GM18868 (cell line): ENCODE measurements around the gene EDEM2.
A peak's percentile ranks its signal among the peaks of the same experiment; 100 is the strongest.
"Not testable (repeated sequence)": the region's sequence is repeated elsewhere in the genome, so short reads cannot be mapped to it uniquely, and the experiment has no call there.

ENCODE experiments used
- ATAC-seq: cut with Tn5 transposase; IDR thresholded peaks from one replicate; pipeline ENCODE4 v1.9.1; 2021; ENCODE audit warnings: mild to moderate bottlenecking, moderate library complexity; ENCODE audit not compliant: unreplicated experiment

Gene EDEM2

DNA sequence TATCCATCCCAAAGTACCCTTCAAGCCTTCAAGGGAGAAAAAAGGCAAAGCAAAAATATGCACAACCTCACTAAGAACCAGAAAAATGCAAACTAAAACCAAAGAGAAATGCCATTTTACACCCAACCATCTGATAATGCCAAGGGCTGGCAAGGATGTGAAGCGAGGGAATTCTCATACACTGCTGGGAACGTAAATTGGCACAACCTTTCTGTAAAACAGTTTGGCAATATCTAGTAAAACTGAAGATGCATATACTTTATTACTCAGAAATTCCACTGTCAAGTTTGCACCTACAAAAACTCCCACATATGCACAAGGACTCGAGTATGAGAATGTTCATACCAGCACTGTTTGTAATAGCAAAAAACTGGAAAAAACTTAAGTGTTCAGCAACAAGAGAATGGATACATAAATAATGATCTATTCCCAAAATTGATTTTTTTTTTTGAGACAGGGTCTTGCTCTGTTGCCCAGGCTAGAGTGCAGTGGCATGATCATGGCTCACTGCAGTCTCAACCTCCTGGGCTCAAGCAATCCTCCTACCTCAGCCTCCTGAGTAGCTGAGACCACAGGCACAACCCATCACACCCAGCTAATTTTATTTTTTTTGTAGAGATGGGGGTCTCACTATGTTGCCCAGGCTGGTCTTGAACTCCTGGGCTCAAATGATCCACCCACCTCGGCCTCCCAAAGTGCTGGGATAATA is 21.7 kb upstream of the EDEM2 start:
- not testable (repeated sequence) for ATAC-seq

GRCh38 chr20:35167787-35168186 is 20.7 kb upstream of the EDEM2 start:
- no peak for ATAC-seq

GRCh38 chr20:35166242-35166830 is 19.2 kb upstream of the EDEM2 start:
- ATAC-seq, result no peak

DNA sequence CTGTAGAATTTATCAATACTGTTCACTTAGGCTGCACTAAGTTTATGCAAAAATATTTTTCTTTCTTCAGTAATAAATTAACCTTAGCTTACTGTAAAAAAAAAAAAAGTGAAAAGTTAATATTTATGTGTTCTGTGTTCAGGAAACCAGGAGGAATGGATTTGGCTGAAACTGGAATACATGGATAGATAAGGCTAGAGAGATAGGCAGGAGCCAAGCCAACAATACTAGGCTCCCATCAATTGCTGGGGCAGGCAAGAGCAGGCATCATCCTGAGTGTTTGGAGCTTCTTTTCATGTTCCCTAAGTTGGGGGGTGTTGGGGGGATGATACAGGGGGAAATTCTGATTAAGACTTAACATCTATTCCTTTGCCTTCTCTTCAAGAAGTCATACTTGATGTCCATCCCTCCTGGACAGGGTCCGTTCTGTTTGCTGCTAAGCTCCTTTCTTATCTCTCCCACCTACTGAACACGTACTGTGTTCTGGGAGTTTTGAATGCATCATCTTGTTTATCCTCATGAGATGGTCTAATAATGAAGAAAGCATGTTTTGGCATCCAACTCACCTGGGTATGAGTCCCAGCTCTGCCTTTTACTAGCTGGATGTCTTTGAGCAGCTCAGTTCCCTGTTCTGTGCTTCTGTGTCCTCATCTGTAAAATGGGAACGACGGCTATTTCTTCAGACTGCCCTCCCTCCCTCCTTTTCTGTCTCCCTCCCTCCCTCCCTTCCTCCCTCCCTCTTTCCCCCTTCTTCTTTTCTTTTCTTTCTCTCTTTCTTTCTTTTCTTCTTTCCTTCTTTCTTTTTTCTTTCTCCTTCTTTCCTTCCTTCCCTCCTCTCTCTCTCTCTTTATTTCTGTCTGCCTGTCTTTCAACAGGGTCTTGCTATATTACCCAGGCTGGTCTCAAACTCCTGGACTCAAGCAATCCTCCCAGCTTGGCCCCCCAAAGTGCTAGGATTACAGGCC is 18.4 kb upstream of the EDEM2 start:
- no peak for ATAC-seq

- ATAC-seq, result not testable (repeated sequence)
Observed at GRCh38 chr20:35164531-35164930, 17.4 kb upstream of the EDEM2 start.

DNA sequence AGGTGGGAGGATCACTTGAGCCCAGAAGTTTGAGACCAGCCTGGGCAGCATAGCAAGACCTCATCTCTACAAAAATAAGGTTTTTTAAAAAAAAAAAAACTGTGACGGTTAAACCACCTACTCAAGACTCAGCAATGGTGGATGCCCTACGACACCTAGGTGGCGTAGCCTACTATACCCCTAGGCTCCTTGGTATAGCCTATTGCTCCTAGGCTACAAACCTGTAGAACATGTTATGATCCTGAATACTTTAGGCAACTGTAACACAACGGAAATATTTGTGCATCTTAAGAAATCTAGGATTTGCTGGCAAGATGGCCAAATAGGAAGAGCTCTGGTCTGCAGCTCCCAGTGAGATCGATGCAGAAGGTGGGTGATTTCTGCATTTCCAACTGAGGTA is 13.2 kb upstream of the EDEM2 start:
- ATAC-seq, result not testable (repeated sequence)

DNA sequence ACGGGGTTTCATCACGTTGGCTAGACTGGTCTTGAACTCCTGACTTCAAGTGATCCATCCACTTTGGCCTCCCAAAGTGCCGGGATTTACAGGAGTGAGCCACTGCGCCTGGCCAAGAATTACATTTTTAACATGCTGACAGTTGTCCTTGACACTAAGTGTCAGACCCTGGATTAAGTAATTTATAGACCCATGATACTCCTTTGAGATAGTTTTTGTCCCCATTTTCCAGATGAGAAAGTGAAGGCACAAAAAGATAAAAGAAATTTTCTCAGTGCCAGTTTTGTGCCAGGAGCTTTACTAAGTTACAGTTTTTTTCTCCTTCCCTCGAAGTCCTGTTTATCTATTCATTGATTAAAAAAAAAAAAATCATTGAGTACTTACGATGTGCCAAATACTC is 9.8 kb upstream of the EDEM2 start:
- no peak for ATAC-seq

DNA sequence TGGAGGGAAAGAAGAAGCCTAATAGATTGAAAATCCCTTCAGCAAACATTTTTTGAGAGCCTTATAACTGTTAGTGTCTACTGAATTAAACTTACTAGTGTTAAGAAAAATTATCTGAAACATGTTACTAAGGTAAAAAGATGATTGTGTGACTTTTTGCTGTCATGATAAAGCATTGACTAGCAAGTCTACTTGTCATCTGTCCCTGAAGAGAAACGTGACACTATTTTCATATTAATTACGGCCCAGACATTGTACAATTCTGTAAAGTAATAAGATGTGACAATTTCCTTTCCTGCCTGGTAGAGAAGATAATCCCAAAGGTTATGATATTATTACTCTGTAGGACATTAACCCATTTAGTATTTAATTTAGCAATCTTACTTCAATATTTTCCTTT is 8.8 kb upstream of the EDEM2 start:
- no peak for ATAC-seq

- ATAC-seq, result no peak
Observed at GRCh38 chr20:35151736-35152135, 4.6 kb upstream of the EDEM2 start.

DNA sequence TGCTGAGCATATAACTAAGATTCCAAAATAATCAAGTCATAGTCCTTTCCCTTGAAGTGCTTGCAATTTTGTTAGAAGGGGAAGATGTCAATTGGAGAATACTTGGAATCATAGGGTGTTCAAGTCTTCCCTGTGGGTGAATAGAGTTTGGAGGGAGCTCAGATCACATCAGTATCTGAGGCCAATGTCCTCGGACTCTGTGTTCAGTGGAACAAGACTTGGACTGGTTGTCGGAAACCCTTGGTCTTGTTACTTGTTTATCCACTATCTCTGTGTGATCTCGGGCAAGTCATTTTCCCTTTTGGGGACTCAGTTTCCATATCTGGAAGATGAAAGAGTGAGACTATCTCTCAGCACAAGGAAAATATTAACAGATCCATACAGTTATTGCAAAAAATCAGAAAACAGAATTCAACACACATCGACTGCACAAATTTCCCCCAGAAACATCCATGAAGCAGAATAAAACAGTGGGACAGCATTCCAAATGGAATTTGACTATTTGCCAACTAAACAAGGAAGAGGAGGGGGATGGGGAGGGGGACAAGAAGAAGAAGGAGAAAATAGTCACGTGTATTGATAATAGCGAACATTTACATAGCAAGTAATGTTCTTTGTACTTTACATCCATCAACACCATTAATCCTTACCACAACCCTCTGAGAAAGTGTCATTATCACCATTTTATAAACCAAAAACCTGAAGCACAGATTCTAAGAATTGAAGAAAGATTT is 3.9 kb upstream of the EDEM2 start:
- no peak for ATAC-seq

DNA sequence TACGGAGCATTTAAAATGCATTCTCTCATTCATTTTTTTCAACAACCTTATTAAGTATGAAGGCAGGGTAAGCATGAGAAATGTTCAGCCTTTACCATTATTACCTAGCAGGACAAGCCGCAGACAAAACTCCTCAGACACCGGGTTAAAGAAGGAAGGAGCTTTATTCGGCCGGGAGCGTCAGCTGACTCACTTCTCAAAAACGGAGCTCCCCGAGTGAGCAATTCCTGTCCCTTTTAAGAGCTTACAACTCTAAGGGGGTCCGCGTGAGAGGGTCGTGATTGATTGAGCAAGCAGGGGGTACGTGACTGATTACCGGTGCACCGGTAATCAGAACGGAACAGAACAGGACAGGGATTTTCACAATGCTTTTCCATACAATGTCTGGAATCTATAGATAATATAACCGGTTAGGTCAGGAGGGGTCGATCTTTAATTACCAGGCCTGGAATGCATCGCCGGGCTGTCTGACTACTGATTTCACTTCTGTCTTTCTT is 487 bp upstream of the EDEM2 start:
- peak; percentile 16 for ATAC-seq

DNA sequence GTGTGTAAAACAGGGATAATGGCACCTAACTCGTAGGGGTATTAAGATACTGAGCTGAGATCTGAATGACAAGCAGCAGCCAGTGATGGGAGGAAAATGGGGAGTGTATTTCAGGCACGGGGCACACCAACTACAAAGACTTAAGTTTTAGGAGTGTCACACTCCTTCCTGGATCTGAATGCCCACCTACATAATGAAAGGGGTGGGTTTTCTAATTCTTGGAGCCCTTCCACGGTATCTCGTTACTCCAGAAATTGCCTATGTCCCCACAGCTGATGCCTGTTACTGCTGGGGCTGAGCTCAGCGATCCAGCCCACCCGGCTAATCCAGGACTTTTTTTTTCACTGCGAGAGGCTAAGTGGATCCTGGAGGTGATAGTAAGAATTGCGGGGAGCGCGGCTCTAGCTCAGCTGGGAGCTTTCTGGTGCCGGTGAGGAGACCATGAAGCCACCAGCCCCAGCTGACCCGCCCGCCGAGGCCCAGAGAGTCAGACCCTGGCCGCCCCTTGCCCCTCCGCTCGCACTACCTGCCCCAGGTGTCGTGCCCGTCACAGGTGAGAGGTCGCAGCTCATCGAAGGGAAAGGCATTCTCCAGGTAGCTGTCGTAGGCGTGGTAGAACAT is 727 bp downstream of the EDEM2 start:
- peak; percentile 6 for ATAC-seq

DNA sequence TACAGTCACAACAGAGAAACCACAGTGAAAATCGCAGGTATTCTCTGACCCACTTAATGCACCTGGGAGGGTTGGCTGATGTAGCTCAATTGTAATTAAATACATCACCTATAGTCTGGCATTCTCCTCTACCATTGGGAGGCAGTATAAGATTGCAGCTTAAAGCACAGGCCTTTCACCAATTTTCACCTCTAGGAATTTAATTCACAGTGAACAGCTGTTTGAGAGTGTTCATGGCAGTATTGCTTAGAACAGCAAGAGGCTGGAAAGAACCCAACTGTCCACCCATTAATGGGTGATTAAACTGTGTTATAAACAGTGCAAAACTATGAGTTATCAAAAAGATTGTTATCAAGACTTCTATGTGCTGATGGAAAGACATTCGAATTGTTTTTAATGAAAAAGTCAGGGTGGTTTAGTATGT is 2.0 kb downstream of the EDEM2 start:
- no peak for ATAC-seq

DNA sequence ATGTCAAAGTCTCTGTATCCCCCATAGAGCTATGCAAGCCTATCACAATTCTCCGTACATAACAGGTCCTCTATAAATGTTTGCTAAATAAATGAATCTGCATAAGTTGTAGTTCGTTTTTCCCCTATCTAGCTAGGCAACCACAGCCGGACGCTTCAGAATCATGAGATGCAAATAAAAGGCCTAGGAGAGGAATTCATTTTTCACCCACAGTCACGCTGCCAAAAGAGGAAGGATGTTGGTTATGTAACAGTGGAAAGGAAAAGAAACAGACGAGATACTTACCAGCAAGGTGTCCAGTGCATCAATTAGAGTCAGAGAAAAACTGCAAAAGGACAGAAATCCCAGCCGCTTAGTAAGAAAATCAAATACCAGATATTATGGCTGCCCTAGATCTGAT is 2.4 kb downstream of the EDEM2 start:
- no peak for ATAC-seq

- ATAC-seq, result no peak
Observed at GRCh38 chr20:35135867-35136586, 11.1 kb downstream of the EDEM2 start.

DNA sequence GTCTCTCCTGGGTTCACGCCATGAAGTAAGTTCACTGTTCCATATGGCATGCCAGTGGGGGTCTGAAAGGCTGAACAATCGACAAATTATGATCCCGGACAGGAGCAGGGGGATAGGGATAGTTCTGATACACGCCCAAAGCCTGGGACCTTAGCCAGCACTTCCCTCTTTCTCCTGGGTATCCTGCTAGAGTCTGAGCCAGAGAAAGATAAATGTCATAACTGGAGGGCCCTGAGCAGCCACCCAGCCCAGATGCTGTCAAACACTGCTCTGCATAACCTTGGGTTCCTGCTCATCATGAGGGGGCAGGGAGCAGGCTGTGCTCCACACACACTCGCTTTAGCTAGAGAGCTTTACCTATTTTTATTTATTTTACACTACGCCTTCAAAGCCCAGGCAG is 12.3 kb downstream of the EDEM2 start:
- no peak for ATAC-seq

DNA sequence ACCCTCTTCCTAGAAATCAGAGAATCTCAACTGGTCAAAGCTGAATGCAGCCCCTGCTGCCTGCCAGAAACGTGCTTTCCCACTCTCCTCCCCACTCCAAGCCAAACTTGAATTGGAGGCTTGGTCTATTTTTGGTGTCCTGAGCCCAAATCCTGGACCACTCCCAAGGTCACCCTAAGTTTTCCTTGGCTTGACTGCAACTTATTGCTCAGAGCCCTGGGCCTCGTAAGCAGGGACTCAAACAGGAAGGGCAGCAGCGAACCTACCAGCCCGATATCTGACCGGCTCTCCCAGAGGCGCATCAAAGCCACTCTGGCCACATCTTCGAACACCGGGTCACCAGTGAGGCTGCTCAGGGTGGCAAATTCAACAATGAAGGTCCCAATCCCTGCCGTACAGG is 12.7 kb downstream of the EDEM2 start:
- ATAC-seq, result no peak

GRCh38 chr20:35133735-35134134 is 13.4 kb downstream of the EDEM2 start:
- no peak for ATAC-seq

- no peak for ATAC-seq
Observed at GRCh38 chr20:35133031-35133430, 14.1 kb downstream of the EDEM2 start.

- no peak for ATAC-seq
Observed at GRCh38 chr20:35131934-35132333, 15.2 kb downstream of the EDEM2 start.
